Suprapubic skin (tissue), 3 donors: ENCODE results near the gene AAR2.

Experiments used
- POLR2A ChIP-seq, 2 donors: fragments of 450-650 bp; IDR thresholded peaks; one replicate each; pipeline ENCODE4 v1.6.1; 2017; ENCODE audit warnings: antibody characterized with exemption in 2 of 2, mild to moderate bottlenecking in 2 of 2, moderate library complexity in 2 of 2
- TF ChIP-seq, protein P1 (sequence below), 2 donors: fragments of 200-600 bp in 1 of 2; fragments of 450-650 bp in 1 of 2; sonication (generic) in 1 of 2; IDR thresholded peaks; one replicate each; pipeline ENCODE4 v1.5.1; 2016 to 2019; ENCODE audit warnings: antibody characterized with exemption in 2 of 2, mild to moderate bottlenecking in 1 of 2, moderate library complexity in 1 of 2

GRCh38 chr20:36213362-36213761, 22.9 kb upstream of the AAR2 start:
- TF ChIP-seq, protein P1, sequence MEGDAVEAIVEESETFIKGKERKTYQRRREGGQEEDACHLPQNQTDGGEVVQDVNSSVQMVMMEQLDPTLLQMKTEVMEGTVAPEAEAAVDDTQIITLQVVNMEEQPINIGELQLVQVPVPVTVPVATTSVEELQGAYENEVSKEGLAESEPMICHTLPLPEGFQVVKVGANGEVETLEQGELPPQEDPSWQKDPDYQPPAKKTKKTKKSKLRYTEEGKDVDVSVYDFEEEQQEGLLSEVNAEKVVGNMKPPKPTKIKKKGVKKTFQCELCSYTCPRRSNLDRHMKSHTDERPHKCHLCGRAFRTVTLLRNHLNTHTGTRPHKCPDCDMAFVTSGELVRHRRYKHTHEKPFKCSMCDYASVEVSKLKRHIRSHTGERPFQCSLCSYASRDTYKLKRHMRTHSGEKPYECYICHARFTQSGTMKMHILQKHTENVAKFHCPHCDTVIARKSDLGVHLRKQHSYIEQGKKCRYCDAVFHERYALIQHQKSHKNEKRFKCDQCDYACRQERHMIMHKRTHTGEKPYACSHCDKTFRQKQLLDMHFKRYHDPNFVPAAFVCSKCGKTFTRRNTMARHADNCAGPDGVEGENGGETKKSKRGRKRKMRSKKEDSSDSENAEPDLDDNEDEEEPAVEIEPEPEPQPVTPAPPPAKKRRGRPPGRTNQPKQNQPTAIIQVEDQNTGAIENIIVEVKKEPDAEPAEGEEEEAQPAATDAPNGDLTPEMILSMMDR (IDR thresholded peaks at IDR 0.05): no peak
- TF ChIP-seq POLR2A (IDR thresholded peaks at IDR 0.05): no peak
